HUES6 (cell line): ENCODE measurements around the gene ULBP3.

Source experiments
- H3K27ac ChIP-seq: 2 replicates; pipeline ENCODE4 v1.7.0; 2013; ENCODE audit warnings: low read depth, mild to moderate bottlenecking, low read length, inconsistent platforms
- H3K27me3 ChIP-seq: 2 replicates; pipeline ENCODE4 v1.6.1; 2013; ENCODE audit warnings: low read length; ENCODE audit not compliant: control insufficient read depth, insufficient read depth
- H3K36me3 ChIP-seq: 2 replicates; pipeline ENCODE4 v1.6.1; 2013; ENCODE audit warnings: low read length; ENCODE audit not compliant: control insufficient read depth, insufficient read depth
- H3K4me1 ChIP-seq: 2 replicates; pipeline ENCODE4 v1.6.1; 2013; ENCODE audit warnings: low read length; ENCODE audit not compliant: control insufficient read depth, insufficient read depth
- H3K4me3 ChIP-seq: 2 replicates; pipeline ENCODE4 v1.5.1; 2013; ENCODE audit warnings: low read depth, low read length
- H3K9ac ChIP-seq: one replicate; pipeline ENCODE4 v1.6.1; 2013; ENCODE audit warnings: mild to moderate bottlenecking, low read length
- H3K9me3 ChIP-seq: 2 replicates; pipeline ENCODE4 v1.6.1; 2013; ENCODE audit warnings: low read depth, low read length; ENCODE audit not compliant: control insufficient read depth, insufficient read depth

ULBP3 gene

DNA sequence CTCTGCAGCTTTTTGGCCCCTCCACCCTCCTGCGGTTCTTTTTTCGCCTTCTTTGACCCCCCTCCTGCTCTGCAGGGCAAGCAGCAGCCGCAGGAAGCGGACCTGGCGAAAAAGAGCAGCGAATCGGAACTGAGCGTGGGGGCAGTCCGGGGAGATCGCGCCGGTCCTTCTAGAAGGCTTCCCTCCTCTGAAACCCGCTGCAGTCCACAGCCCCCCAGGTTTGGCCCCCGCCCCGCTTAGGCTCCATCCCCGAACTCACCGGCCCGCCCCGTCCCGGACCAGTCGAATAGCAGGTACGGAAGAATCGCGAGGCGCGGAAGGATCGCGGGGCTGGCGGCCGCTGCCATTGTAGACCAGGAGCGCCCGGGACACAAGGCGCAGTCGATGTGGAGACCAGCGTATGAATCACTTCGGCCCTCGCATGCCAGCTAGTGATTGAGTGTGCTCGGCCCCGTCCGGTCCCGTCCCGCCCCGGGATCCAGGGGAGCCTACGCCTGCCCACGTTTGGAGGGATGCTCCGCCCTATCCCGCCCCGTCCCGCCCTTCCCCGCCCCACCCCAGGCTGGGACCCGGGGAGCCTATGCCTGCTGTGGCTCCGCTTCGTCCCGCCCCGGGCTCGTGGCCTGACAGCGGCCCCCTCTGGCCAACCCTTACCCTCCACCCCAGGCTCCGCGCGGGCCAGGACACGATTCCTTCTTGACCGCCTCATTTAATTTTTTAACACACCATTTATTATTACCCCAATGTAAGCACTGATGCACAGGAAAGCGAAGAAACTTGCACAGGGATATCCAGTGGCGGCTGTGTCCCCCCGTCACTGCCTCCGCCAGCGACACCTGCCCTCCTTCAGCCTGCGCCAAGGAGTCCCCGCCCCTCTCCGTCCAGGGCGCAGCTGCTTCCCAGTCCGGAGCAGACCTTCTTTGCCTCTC, at the start of gene ULBP3:
ULBP3 (minus strand) TSS at position 402 of the 929 bp plus-strand sequence; CDS start at position 347, 55 bp downstream.
- no peaks in the 10 kb centered on the region for H3K9me3 ChIP-seq
- peak within 1 kb of the TSS; percentile 64 for H3K4me3 ChIP-seq
- H3K27ac ChIP-seq: no peak within 1 kb of the TSS
- peaks cover 9% of the 10 kb centered on the region; the same call in 1 of the 2 replicates for H3K4me1 ChIP-seq
- peaks cover 46% of the 10 kb centered on the region for H3K27me3 ChIP-seq
- H3K9ac ChIP-seq: peak within 1 kb of the TSS; percentile 50
- H3K36me3 ChIP-seq: no peaks in the 10 kb centered on the region

- no peak overlapping the region for H3K27ac ChIP-seq
- H3K9me3 ChIP-seq: peaks cover 4% of the 10 kb centered on the region; the same call in 1 of the 2 replicates
- H3K27me3 ChIP-seq: no peaks in the 10 kb centered on the region
- 0 out of 2 replicates have a peak, but pooled peaks cover 2% of the 10 kb centered on the region for H3K4me1 ChIP-seq
- no peaks in the 10 kb centered on the region for H3K36me3 ChIP-seq
- no peak overlapping the region for H3K9ac ChIP-seq
- H3K4me3 ChIP-seq: no peak overlapping the region
These were observed 49.7 kb upstream of the ULBP3 start for GRCh38 chr6:150118627-150119026.

- Histone ChIP-seq H3K9ac (no peak overlapping the region), H3K9me3 (peaks cover 4% of the 10 kb centered on the region; the same call in 1 of the 2 replicates), H3K27ac (no peak overlapping the region), H3K4me1 (0 out of 2 replicates have a peak, but pooled peaks cover 2% of the 10 kb centered on the region), H3K36me3 (no peaks in the 10 kb centered on the region), H3K4me3 (no peak overlapping the region), H3K27me3 (no peaks in the 10 kb centered on the region)
These were observed 49.3 kb upstream of the ULBP3 start for GRCh38 chr6:150118203-150118602.

DNA sequence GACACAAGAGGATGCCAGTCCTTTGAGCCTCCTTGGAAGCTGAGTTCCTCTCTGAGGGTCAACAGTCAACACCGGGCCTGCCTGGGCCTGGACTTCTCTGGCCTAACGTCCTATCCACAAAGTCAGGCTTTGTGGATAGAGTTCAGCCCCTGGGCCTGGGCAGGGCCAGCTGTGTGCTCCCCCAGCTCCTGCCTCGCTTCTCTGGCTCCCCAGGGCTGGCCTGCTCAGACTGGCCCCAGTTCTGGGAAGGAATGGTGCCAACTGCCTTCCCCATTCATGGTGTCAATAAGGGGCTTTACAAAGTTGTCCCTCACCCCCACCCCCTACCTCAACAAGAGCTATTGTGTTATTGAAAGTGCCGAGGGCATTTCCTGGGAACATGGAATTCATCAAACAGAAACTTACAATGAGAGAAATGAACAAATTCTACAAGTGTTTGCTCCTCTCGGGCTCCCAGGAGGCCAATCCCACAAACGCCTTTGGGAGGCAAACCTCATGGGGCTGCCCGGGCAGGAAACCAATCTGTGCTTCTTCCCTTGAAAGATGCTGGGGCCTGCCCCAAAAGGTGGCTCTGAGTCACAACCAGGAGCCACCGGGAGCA, 47.4 kb upstream of the ULBP3 start:
- no peak overlapping the region for H3K27ac ChIP-seq
- H3K9ac ChIP-seq: no peak overlapping the region
- 0 out of 2 replicates have a peak, but pooled peaks cover 2% of the 10 kb centered on the region for H3K4me1 ChIP-seq
- H3K4me3 ChIP-seq: no peak overlapping the region
- H3K9me3 ChIP-seq: peaks cover 4% of the 10 kb centered on the region; the same call in 1 of the 2 replicates
- no peaks in the 10 kb centered on the region for H3K27me3 ChIP-seq
- no peaks in the 10 kb centered on the region for H3K36me3 ChIP-seq

DNA sequence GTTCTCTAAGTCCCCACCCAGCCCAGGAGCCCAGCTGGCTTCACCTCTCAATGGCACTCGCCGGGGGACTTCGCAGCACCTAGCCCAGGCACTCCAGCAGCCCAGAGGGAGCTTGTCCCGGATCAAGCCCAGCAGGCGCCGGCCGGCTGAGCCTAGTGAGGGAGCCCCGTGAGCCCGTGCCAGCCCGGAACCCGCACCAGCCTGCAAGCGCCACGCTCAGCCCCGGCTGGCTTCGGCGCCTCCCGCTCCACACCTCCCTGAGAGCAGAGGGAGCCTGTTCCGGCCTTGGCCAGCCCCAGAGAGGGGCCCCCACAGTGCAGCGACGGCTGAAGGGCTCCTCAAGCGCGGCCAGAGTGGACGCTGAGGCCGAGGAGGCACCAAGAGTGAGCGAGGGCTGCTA, 46.8 kb upstream of the ULBP3 start:
- H3K4me3 ChIP-seq: no peak overlapping the region
- no peak overlapping the region for H3K9ac ChIP-seq
- H3K27me3 ChIP-seq: no peaks in the 10 kb centered on the region
- no peaks in the 10 kb centered on the region for H3K36me3 ChIP-seq
- 0 out of 2 replicates have a peak, but pooled peaks cover 2% of the 10 kb centered on the region for H3K4me1 ChIP-seq
- peaks cover 4% of the 10 kb centered on the region; the same call in 1 of the 2 replicates for H3K9me3 ChIP-seq
- no peak overlapping the region for H3K27ac ChIP-seq

- no peaks in the 10 kb centered on the region for H3K36me3 ChIP-seq
- H3K9me3 ChIP-seq: peaks cover 4% of the 10 kb centered on the region; the same call in 1 of the 2 replicates
- no peak overlapping the region for H3K9ac ChIP-seq
- H3K27ac ChIP-seq: no peak overlapping the region
- no peaks in the 10 kb centered on the region for H3K4me1 ChIP-seq
- no peak overlapping the region for H3K4me3 ChIP-seq
- no peaks in the 10 kb centered on the region for H3K27me3 ChIP-seq
These were observed 43.3 kb upstream of the ULBP3 start for GRCh38 chr6:150112233-150112632.

- H3K27ac ChIP-seq: no peak overlapping the region
- H3K4me3 ChIP-seq: no peak overlapping the region
- no peaks in the 10 kb centered on the region for H3K36me3 ChIP-seq
- H3K27me3 ChIP-seq: no peaks in the 10 kb centered on the region
- H3K4me1 ChIP-seq: no peaks in the 10 kb centered on the region
- H3K9me3 ChIP-seq: no peaks in the 10 kb centered on the region
- H3K9ac ChIP-seq: no peak overlapping the region
These were observed 33.9 kb upstream of the ULBP3 start for GRCh38 chr6:150102750-150103270.

DNA sequence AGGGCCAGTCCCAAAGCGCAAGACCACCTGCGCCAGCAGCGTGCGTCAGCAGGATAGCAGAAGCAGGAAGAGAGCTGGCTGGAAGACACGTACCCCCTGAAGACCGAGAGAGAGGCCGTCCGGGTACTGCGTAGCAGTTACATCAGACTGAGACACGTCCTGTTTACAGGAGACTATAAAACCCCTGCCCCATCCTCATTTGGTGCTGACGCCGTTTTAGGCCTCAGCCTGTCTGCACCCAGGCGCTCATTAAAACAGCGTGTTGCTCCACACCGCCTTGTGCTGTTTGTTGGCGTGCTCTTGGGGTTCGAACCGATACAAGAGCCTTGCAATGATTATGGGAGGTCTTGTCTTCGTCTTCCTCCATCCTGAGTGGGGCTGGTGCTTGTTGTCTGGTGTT, 31.8 kb upstream of the ULBP3 start:
- no peaks in the 10 kb centered on the region for H3K36me3 ChIP-seq
- no peaks in the 10 kb centered on the region for H3K9me3 ChIP-seq
- no peak overlapping the region for H3K4me3 ChIP-seq
- no peak overlapping the region for H3K9ac ChIP-seq
- no peaks in the 10 kb centered on the region for H3K4me1 ChIP-seq
- 0 out of 2 replicates have a peak, but pooled peaks cover 3% of the 10 kb centered on the region for H3K27me3 ChIP-seq
- no peak overlapping the region for H3K27ac ChIP-seq

GRCh38 chr6:150099953-150100352, 31.0 kb upstream of the ULBP3 start:
- Histone ChIP-seq H3K27ac (no peak overlapping the region), H3K4me3 (no peak overlapping the region), H3K4me1 (no peaks in the 10 kb centered on the region), H3K36me3 (no peaks in the 10 kb centered on the region), H3K9ac (no peak overlapping the region), H3K9me3 (no peaks in the 10 kb centered on the region), H3K27me3 (0 out of 2 replicates have a peak, but pooled peaks cover 3% of the 10 kb centered on the region)

DNA sequence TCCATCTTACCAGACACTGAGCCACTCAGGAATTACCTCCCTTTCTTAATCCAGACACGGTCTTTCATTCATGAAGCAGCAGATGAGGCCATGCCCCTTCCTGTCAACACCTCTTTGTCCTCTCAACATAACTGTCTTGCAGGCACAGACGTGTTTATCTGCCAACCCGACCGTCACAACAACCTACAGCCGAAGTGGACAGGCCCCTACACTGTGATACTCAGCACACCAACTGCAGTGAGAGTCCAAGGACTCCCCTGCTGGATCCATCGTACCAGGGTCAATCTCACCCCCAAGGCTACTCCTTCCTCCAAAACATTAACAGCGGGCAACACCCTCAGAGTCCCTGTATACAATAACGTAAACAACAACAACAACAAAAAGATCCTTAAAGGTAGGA, 30.6 kb upstream of the ULBP3 start:
- Histone ChIP-seq H3K4me3 (no peak overlapping the region), H3K9me3 (no peaks in the 10 kb centered on the region), H3K36me3 (no peaks in the 10 kb centered on the region), H3K4me1 (no peaks in the 10 kb centered on the region), H3K9ac (no peak overlapping the region), H3K27ac (no peak overlapping the region), H3K27me3 (0 out of 2 replicates have a peak, but pooled peaks cover 3% of the 10 kb centered on the region)
